Bronchial epithelial cell (primary cell): ENCODE results near the gene CMKLR1. TPM values are rescaled to one million over a fixed set of nuclear protein-coding genes. Genes with fewer than 3 reads are reported as not detected.

Experiments used
- DNase-seq: peaks from one replicate; pipeline ENCODE4 v3.0.0-alpha.2; 2010; ENCODE audit warnings: low read depth
- FAIRE-seq: peaks from 2 replicates; lab custom pipeline; 2011; peaks lifted over from hg19 to GRCh38; lab: Jason Lieb, UNC
- H3K27me3 ChIP-seq: 2 replicates; pipeline ENCODE4 v1.5.1; 2011; ENCODE audit warnings: low read length; ENCODE audit not compliant: control insufficient read depth, insufficient read depth
- H3K36me3 ChIP-seq: 2 replicates; pipeline ENCODE4 v1.5.1; 2011; ENCODE audit warnings: low read length; ENCODE audit not compliant: control insufficient read depth, insufficient read depth
- H3K4me3 ChIP-seq: 2 replicates; pipeline ENCODE4 v1.5.1; 2011; ENCODE audit warnings: mild to moderate bottlenecking, low read depth, low read length, control low read depth
- CTCF ChIP-seq: IDR thresholded peaks from 2 replicates; pipeline ENCODE4 v1.5.1; 2011; ENCODE audit warnings: mild to moderate bottlenecking, moderate library complexity, low read length, control low read depth, inconsistent platforms; ENCODE audit not compliant: insufficient read depth, severe bottlenecking
- total RNA-seq: library from RNA; depleted of rRNA; stranded (reverse); fragments of >200 nt; gene quantifications from 2 replicates; pipeline ENCODE4 v1.2.1, GENCODE V29; 2014

Gene CMKLR1
- total RNA-seq, 1 donor from 2014 or later, result not detected

GRCh38 chr12:108361606-108362005, 22.5 kb upstream of the CMKLR1 start:
- Histone ChIP-seq H3K27me3 (no peaks in the 10 kb centered on the region), H3K36me3 (no peaks in the 10 kb centered on the region), H3K4me3 (no peak overlapping the region)
- FAIRE-seq, result no peak
- TF ChIP-seq CTCF, result no peak
- no peak for DNase-seq

- TF ChIP-seq CTCF, result no peak
- FAIRE-seq (no peak), DNase-seq (peak; percentile 20)
- no peaks in the 10 kb centered on the region for H3K36me3 ChIP-seq
- H3K4me3 ChIP-seq, result no peak overlapping the region
- H3K27me3 ChIP-seq, result no peaks in the 10 kb centered on the region
These were observed 21.4 kb upstream of the CMKLR1 start for GRCh38 chr12:108360487-108360886.

- FAIRE-seq (no peak), DNase-seq (no peak)
- Histone ChIP-seq H3K27me3 (no peaks in the 10 kb centered on the region), H3K36me3 (no peaks in the 10 kb centered on the region), H3K4me3 (no peak overlapping the region)
- TF ChIP-seq CTCF, result no peak
These were observed 20.9 kb upstream of the CMKLR1 start for GRCh38 chr12:108360057-108360456.

- no peak for TF ChIP-seq CTCF
- Histone ChIP-seq H3K4me3 (no peak overlapping the region), H3K27me3 (no peaks in the 10 kb centered on the region), H3K36me3 (no peaks in the 10 kb centered on the region)
- no peak for FAIRE-seq
- no peak for DNase-seq
These were observed 19.5 kb upstream of the CMKLR1 start for GRCh38 chr12:108358580-108358965.

GRCh38 chr12:108357834-108358579, 18.9 kb upstream of the CMKLR1 start:
- no peak overlapping the region for H3K4me3 ChIP-seq
- TF ChIP-seq CTCF, result no peak
- FAIRE-seq, result no peak

More at GRCh38 chr12:108357834-108358579, 18.9 kb upstream of the CMKLR1 start:
- Histone ChIP-seq H3K36me3 (no peaks in the 10 kb centered on the region), H3K27me3 (no peaks in the 10 kb centered on the region)
- no peak for DNase-seq
